HG03469 (cell line): Measurements from ENCODE around the gene ACR.
"Not testable (repeated sequence)": the region's sequence is repeated elsewhere in the genome, so short reads cannot be mapped to it uniquely, and the experiment has no call there.

ENCODE experiments used
- ATAC-seq: cut with Tn5 transposase; IDR thresholded peaks from one replicate; pipeline ENCODE4 v1.9.1; 2021; ENCODE audit warnings: mild to moderate bottlenecking, moderate library complexity, moderate number of reproducible peaks; ENCODE audit not compliant: unreplicated experiment

Gene ACR

GRCh38 chr22:50761829-50762228 lies 23.8 kb downstream of the ACR start:
- not testable (repeated sequence) for ATAC-seq

- not testable (repeated sequence) for ATAC-seq
Observed at GRCh38 chr22:50764288-50764687, 26.3 kb downstream of the ACR start.

- not testable (repeated sequence) for ATAC-seq
Observed at GRCh38 chr22:50775132-50775531, 37.1 kb downstream of the ACR start.

GRCh38 chr22:50777631-50778030 lies 39.6 kb downstream of the ACR start:
- ATAC-seq = not testable (repeated sequence)

GRCh38 chr22:50780244-50780643 lies 42.2 kb downstream of the ACR start:
- not testable (repeated sequence) for ATAC-seq

GRCh38 chr22:50782253-50782652 lies 44.2 kb downstream of the ACR start:
- not testable (repeated sequence) for ATAC-seq

GRCh38 chr22:50783033-50783879 lies 45.3 kb downstream of the ACR start, which contains the start of gene RABL2B:
RABL2B (minus strand) TSS chr22:50783636; CDS start chr22:50782294, 1,342 bp downstream.
- ATAC-seq = peak; percentile 86

- peak; percentile 10 for ATAC-seq
Observed at GRCh38 chr22:50783880-50784276, 45.9 kb downstream of the ACR start.

GRCh38 chr22:50785289-50785688 lies 47.3 kb downstream of the ACR start:
- ATAC-seq = not testable (repeated sequence)

- ATAC-seq = not testable (repeated sequence)
Observed at GRCh38 chr22:50786936-50787335, 48.9 kb downstream of the ACR start.
